ENCODE data around the gene JDP2.

Gene JDP2

GRCh38 chr14:75489480-75489837, 61.6 kb downstream of the JDP2 start:
- no peak for DNase-seq

- DNase-seq, result no peak
Observed at GRCh38 chr14:75491376-75491978, 63.7 kb downstream of the JDP2 start.

- DNase-seq, result no peak
Observed at GRCh38 chr14:75492832-75493591, 65.2 kb downstream of the JDP2 start.

- DNase-seq, result no peak
Observed at GRCh38 chr14:75493592-75494087, 65.8 kb downstream of the JDP2 start.

- DNase-seq, result no peak
Observed at GRCh38 chr14:75494896-75495295, 67.1 kb downstream of the JDP2 start.

GRCh38 chr14:75495399-75495798, 67.6 kb downstream of the JDP2 start:
- DNase-seq, result no peak

- no peak for DNase-seq
Observed at GRCh38 chr14:75495882-75496281, 68.1 kb downstream of the JDP2 start.

- no peak for DNase-seq
Observed at GRCh38 chr14:75496755-75497154, 68.9 kb downstream of the JDP2 start.

- peak; percentile 59 for DNase-seq
Observed at GRCh38 chr14:75497191-75497590, 69.4 kb downstream of the JDP2 start.

- DNase-seq, result no peak
Observed at GRCh38 chr14:75497701-75498100, 69.9 kb downstream of the JDP2 start.

GRCh38 chr14:75499084-75499875, 71.5 kb downstream of the JDP2 start:
- DNase-seq, result no peak

- no peak for DNase-seq
Observed at GRCh38 chr14:75501080-75501479, 73.3 kb downstream of the JDP2 start.

GRCh38 chr14:75504411-75504810, 76.6 kb downstream of the JDP2 start:
- no peak for DNase-seq

- no peak for DNase-seq
Observed at GRCh38 chr14:75506930-75507329, 79.1 kb downstream of the JDP2 start.

- no peak for DNase-seq
Observed at GRCh38 chr14:75510547-75510946, 82.7 kb downstream of the JDP2 start.

- no peak for DNase-seq
Observed at GRCh38 chr14:75511201-75511600, 83.4 kb downstream of the JDP2 start.

- DNase-seq, result no peak
Observed at GRCh38 chr14:75513911-75514672, 86.3 kb downstream of the JDP2 start.

GRCh38 chr14:75514673-75515628, 87.1 kb downstream of the JDP2 start:
- no peak for DNase-seq

- DNase-seq, result no peak
Observed at GRCh38 chr14:75515629-75515996, 87.8 kb downstream of the JDP2 start.

- DNase-seq, result peak; percentile 66
Observed at GRCh38 chr14:75518625-75519024, 90.8 kb downstream of the JDP2 start.

GRCh38 chr14:75519394-75519793, 91.6 kb downstream of the JDP2 start:
- DNase-seq, result no peak

All from hematopoietic multipotent progenitor cell treated with erythropoietin and hydrocortisone succinate and interleukin-3 and kit ligand, for 8 days (in vitro differentiated cells).